ENCODE results near the gene SNPH. TPM values are rescaled to one million over a fixed set of nuclear protein-coding genes. Genes with fewer than 3 reads are reported as not detected.
"Not testable (repeated sequence)": the region's sequence is repeated elsewhere in the genome, so short reads cannot be mapped to it uniquely, and the experiment has no call there.

SNPH gene
- total and polyA plus RNA-seq, 2 of the 4 experiments (the other 2 are of a cell fraction): 3.1 to 4.5 TPM

DNA sequence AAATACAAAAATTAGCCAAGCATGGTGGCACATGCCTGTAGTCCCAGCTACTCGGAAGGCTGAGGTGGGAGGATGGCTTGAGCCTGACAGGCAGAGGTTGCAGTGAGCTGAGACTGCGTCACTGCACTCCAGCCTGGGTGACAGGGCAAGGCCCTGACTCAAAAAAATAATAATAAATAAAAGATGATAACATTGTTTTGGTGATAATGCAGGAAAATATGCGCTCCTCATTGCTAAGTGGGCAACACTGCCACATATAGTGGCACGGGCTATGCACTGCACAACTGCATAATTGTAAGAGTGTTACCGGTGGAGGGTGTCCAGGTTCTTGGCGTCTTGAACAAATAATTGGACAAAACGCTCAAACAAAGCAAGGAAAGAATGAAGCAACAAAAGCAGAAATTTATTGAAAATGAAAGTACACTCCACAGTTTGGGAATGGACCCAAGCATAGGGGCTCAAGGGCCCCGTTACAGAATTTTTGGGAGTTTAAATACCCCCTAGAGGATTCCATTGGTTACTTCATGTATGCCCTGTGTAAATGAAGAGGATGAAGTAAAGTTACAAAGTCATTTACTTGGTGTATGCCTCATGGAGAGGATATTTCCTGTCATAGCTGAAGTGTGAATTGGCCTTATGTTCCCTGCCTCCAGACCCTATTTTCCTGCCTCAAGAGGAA, 77.5 kb downstream of the SNPH start:
- not testable (repeated sequence) for H3K4me3 ChIP-seq (ENCODE audit: insufficient read depth, low read depth, low read length)
- in situ Hi-C loops (cut with MboI; ENCODE audit: low sequenced_read_pairs): loop anchor here (25.0 kb wide), 1 partner anchor 494 kb away; no protein-coding TSS in a partner anchor

More for the DNA sequence above, 77.5 kb downstream of the SNPH start:
- Histone ChIP-seq H2BK5ac (ENCODE audit: low read depth, low read length, poor library complexity, severe bottlenecking) (peak overlapping the region; percentile 72), H3K4me1 (ENCODE audit: control insufficient read depth, insufficient read depth, low read length) (peaks cover 16% of the 10 kb centered on the region), H3K18ac (ENCODE audit: low read depth, low read length) (peak overlapping the region; percentile 64; the same call in 1 of the 2 replicates), H3K79me1 (ENCODE audit: low read depth in 1 of 2, low read length in 2 of 2) (peaks cover 0 to 40% of the 10 kb centered on the region in 2 experiments; a peak in 2 of 4 replicates), H3K9me1 (ENCODE audit: insufficient read depth, low read length) (peaks cover 21% of the 10 kb centered on the region)
- H4K5ac ChIP-seq (ENCODE audit: low read depth, low read length); H3K9ac ChIP-seq (ENCODE audit: low read depth, low read length); H2BK20ac ChIP-seq (ENCODE audit: low read depth, low read length); H3K4ac ChIP-seq (ENCODE audit: low read depth, low read length); H2BK120ac ChIP-seq (ENCODE audit: low read depth, low read length); intact Hi-C loops (cut with micrococcal nuclease); H3K4me2 ChIP-seq (ENCODE audit: low read depth, low read length); H4K8ac ChIP-seq (ENCODE audit: low read depth in 2 of 2, low read length in 2 of 2); H2AK9ac ChIP-seq (replicated peaks; ENCODE audit: low read depth, low read length, poor library complexity); H3K23ac ChIP-seq (ENCODE audit: low read depth, low read length); H3K36me3 ChIP-seq (ENCODE audit: control insufficient read depth, insufficient read depth, low read length); H4K20me1 ChIP-seq (ENCODE audit: insufficient read depth, low read length); H2BK15ac ChIP-seq (ENCODE audit: low read depth, low read length); H3K9me3 ChIP-seq (ENCODE audit: control insufficient read depth, insufficient read depth, low read length); H3K56ac ChIP-seq (ENCODE audit: extremely low read depth, insufficient read depth, low read length); DNase-seq; H2AFZ ChIP-seq (replicated peaks; ENCODE audit: low read length, poor library complexity); H4K91ac ChIP-seq (ENCODE audit: insufficient read depth, low read depth, low read length); H3K27ac ChIP-seq (ENCODE audit: insufficient read depth, low read length); POLR2A ChIA-PET (ENCODE audit: unreplicated experiment); dilution Hi-C loops (cut with HindIII; ENCODE audit: low sequenced_read_pairs, unreplicated experiment); H3K27me3 ChIP-seq (ENCODE audit: control insufficient read depth, insufficient read depth, low read length); H2AK5ac ChIP-seq (ENCODE audit: low read depth, low read length); H3K14ac ChIP-seq (replicated peaks; ENCODE audit: low read depth, low read length); BruUV-seq (replicated peaks): not testable (repeated sequence)
- TF ChIP-seq, protein P1, sequence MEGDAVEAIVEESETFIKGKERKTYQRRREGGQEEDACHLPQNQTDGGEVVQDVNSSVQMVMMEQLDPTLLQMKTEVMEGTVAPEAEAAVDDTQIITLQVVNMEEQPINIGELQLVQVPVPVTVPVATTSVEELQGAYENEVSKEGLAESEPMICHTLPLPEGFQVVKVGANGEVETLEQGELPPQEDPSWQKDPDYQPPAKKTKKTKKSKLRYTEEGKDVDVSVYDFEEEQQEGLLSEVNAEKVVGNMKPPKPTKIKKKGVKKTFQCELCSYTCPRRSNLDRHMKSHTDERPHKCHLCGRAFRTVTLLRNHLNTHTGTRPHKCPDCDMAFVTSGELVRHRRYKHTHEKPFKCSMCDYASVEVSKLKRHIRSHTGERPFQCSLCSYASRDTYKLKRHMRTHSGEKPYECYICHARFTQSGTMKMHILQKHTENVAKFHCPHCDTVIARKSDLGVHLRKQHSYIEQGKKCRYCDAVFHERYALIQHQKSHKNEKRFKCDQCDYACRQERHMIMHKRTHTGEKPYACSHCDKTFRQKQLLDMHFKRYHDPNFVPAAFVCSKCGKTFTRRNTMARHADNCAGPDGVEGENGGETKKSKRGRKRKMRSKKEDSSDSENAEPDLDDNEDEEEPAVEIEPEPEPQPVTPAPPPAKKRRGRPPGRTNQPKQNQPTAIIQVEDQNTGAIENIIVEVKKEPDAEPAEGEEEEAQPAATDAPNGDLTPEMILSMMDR (conservative IDR thresholded peaks at IDR 0.05; ENCODE audit: low read depth, low read length): 0 out of 2 replicates have a peak, but pooled peaks have one; percentile 1
- ATAC-seq (ENCODE audit: low read depth): peak; percentile 40; the same call in 1 of the 2 replicates
- CTCF ChIA-PET: interaction anchor here (1.4 kb wide), 1 partner anchor 28 kb away, joined by 3 read pairs; no protein-coding TSS in a partner anchor
- WGBS, 2 experiments (ENCODE audit: extremely low coverage in 2 of 2, insufficient read length in 1 of 2): 87% methylated on average over 3 of the region's 8 CpGs; no CpG with 5 or more reads in 1 of the 2 experiments

Measured in IMR-90 (cell line).